DMS 273 (cell line): ENCODE data around the gene GATAD2B.
A peak's percentile ranks its signal among the peaks of the same experiment; 100 is the strongest.
"Not testable (repeated sequence)": the region's sequence is repeated elsewhere in the genome, so short reads cannot be mapped to it uniquely, and the experiment has no call there.

ENCODE experiments used
- DNase-seq: peaks from one replicate; lab custom pipeline; 2025; ENCODE audit not compliant: unreplicated experiment; lab: John Stamatoyannopoulos, UW

Gene GATAD2B

GRCh38 chr1:153899509-153899908 is 23.3 kb downstream of the GATAD2B start:
- DNase-seq = no peak

GRCh38 chr1:153895866-153896265 is 26.9 kb downstream of the GATAD2B start:
- not testable (repeated sequence) for DNase-seq

- not testable (repeated sequence) for DNase-seq
Observed at GRCh38 chr1:153891042-153891441, 31.7 kb downstream of the GATAD2B start.

- DNase-seq = no peak
Observed at GRCh38 chr1:153888533-153888932, 34.2 kb downstream of the GATAD2B start.

GRCh38 chr1:153886127-153886526 is 36.6 kb downstream of the GATAD2B start:
- DNase-seq = no peak

GRCh38 chr1:153883223-153883622 is 39.5 kb downstream of the GATAD2B start:
- no peak for DNase-seq

- no peak for DNase-seq
Observed at GRCh38 chr1:153882296-153882912, 40.4 kb downstream of the GATAD2B start.

GRCh38 chr1:153881751-153882150 is 41.0 kb downstream of the GATAD2B start:
- peak; percentile 34 for DNase-seq

GRCh38 chr1:153880962-153881361 is 41.8 kb downstream of the GATAD2B start:
- DNase-seq = peak; percentile 91

GRCh38 chr1:153880024-153880423 is 42.7 kb downstream of the GATAD2B start:
- DNase-seq = no peak

GRCh38 chr1:153877112-153877511 is 45.7 kb downstream of the GATAD2B start:
- DNase-seq = no peak

GRCh38 chr1:153872934-153873333 is 49.8 kb downstream of the GATAD2B start:
- DNase-seq = no peak

GRCh38 chr1:153872331-153872730 is 50.4 kb downstream of the GATAD2B start:
- no peak for DNase-seq

GRCh38 chr1:153869486-153869885 is 53.3 kb downstream of the GATAD2B start:
- DNase-seq = no peak

GRCh38 chr1:153866045-153866850 is 56.5 kb downstream of the GATAD2B start:
- DNase-seq = peak; percentile 18

GRCh38 chr1:153860285-153860684 is 62.5 kb downstream of the GATAD2B start:
- DNase-seq = no peak

- DNase-seq = no peak
Observed at GRCh38 chr1:153857505-153857904, 65.3 kb downstream of the GATAD2B start.

- no peak for DNase-seq
Observed at GRCh38 chr1:153856763-153857162, 66.0 kb downstream of the GATAD2B start.

GRCh38 chr1:153852170-153852569 is 70.6 kb downstream of the GATAD2B start:
- DNase-seq = no peak

GRCh38 chr1:153849487-153850185 is 73.1 kb downstream of the GATAD2B start:
- DNase-seq = no peak

GRCh38 chr1:153848805-153849204 is 74.0 kb downstream of the GATAD2B start:
- DNase-seq = no peak

- no peak for DNase-seq
Observed at GRCh38 chr1:153845158-153845557, 77.6 kb downstream of the GATAD2B start.
